NOMO-1 (cell line): ENCODE measurements around the gene TMEM106C.

Experiments used
- DNase-seq, 2 experiments: peaks; one replicate each; lab custom pipeline; 2025; ENCODE audit not compliant: unreplicated experiment in 2 of 2; lab: John Stamatoyannopoulos, UW

Gene TMEM106C

DNA sequence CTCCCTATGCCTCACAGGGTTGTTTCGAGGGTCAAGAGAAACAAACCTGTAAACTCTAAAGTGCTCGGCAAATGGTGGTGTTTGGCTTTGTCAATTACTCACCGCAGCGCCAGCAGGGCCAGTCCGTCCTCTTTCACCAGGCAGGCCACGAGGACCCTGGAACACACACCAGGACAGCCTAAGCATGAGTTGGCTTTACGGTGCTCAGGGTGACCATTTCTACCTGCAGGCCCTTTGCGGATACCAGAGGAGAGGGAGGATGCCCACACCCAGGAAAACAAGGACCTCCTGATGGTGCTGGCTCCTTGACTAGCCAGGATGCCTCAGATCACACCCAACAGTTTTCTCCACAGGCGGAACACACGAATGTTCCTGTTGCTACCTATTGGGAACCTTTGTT is 29.4 kb downstream of the TMEM106C start:
- no peak for DNase-seq

DNA sequence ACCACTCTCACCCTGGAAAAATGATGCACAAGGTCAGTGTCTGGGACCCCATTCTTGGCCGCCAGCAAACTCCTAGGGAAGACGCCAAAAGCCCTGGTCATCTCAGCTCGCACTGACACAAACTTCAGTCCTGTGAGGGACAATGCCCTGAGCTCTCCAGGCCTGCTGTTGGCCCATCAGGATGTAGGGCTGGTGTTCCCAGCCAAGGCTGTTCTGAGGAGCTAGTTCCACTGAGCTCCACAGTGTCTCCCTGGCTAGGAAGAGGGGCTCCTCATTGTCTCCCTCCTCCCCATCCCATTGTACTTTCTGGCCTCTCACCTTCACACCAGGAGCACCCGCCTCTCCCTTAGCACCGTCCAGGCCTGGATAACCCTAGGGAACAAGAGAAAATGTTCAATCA is 30.1 kb downstream of the TMEM106C start:
- no peak for DNase-seq

DNA sequence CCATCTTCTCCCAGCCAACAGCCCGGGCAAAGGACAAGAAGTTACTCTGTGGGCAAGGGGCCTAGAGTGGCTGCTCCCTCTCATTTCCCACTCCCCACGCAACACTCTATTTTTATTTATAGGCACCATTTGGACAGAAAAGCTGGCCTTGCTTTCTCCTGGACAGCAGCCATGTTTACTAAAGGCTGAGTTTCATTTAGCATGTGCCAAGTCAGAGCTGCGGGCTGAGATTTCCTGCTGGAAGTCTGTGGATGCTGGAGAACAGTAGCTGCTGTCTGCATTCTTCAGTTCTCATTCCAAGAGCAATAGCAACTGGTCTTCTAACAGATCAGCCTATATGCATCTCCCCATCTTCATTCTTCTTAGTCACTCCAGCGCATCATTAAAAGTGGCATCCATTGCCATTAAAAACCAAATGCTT is 32.6 kb downstream of the TMEM106C start:
- DNase-seq, result no peak

DNA sequence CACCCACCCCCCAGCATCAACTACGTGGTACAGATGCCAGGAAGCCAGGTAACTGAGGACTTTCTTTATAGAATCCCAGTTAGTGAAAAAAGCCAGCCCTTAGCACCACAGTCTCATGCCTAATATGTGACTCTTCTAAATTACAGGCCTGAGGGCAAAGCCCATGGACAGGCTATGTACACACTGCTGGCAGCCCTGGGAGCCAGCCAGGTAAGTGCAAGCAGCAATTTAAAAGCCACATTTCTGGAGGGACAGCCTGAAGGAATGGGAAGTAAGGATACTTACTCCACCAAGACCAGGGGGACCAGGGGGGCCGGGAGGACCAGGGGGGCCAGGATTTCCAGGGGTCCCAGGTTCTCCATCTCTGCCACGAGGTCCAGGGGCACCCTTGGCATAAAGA is 33.9 kb downstream of the TMEM106C start:
- no peak for DNase-seq

DNA sequence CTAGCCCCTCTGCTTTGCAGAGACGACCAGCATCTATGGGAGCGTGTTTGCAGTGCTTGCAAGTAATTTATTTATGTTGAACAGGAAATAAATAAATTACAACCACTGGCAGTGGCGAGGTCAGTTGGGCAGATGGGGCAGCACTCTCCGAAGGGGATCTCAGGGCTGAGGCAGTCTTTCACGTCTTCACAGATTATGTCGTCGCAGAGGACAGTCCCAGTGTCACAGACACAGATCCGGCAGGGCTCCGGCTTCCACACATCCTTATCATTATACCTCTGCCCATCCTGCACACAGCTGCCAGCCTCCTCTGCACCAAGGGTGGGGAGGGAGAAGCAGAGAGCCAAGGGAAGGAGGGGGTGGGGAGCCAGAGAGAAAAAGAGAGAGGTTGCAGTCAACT is 36.4 kb downstream of the TMEM106C start:
- no peak for DNase-seq

DNA sequence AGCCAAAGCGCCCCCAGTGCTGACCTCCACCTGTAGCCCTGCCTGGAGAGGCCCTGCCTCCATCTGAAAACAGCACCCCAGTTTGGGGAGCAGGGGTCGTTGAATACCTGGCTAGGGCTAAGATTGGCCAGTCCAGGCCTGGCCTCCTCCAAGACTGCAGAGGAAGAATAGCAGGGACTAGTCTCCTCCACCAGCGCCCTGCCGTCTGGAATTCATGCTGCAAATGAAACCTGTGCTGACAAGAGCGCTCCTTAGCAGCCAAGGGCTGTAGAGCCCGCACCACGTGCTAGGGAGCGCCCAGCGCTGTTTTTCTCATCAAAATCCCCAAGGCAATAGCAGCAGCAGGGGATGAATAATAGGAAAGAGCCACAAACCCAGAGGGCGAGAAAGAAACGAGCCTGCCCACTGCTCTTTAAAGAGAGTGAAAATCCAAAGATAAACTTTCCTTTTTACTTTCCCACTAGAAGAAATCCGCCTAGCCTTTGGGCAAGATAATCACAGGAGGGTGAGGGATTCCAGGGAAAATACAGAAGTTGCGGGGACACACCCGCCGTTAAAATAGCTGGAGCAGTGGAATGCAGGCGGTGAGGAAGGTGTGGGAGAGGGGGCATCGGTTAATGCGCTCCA is 37.6 kb downstream of the TMEM106C start:
- DNase-seq, result no peak

DNA sequence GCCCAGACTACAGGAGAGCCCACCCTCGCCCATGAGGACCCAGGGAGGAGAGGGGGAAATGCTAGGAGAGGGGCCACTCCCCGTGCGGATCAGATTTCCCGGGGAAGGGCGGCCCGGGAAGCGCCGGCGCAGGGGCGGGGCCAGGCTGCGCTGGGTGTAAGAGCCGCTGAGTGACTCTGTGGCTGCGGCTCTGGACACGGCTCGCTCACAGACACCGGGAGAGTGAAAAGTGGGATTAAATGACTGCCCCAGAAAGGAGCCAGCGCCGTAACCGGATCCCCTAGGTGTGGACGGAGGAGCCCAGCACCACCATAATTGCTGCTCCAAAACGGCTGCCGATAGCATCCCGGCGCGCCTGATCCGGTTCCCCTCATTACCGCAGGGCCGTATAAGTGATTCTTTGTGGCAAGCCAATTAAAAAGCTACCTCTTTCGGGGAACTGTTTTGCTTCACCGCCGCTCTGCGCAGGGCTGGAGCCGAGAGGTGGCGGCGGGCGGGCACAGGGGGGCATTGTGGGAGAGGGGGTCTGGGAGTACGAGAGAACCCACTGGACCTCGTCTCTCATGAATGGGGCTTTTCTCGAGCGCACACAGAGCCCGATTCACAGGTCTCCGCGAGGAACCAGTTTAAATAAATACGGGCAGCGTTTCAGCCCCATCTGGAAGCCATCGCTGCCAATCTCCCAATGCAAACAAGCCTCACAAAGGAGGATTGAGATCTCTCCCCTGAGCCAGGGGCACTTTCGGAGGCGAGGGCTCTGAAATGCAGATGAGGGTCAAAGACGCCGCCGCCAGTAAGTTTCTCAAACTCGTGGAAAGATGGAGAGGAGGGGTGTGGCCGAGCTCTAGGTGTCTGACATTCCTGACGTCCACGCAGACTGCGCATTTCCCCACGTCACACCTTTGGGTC is 38.4 kb downstream of the TMEM106C start:
- no peak for DNase-seq

DNA sequence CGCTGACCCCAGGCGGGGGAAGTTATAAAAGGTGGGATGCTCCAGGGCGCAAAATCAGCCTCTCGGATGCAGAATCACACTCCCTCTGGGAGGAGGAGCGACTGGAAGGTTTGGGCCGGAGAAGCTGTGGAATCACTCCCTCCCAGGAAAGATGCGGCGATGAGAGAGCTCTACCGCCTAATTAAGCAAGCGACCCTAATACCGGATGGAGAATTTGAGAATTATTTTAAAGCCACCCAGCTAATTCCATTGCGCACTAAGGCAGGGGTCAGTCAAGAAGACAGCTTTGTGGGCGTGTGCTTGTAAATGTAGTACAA is 39.0 kb downstream of the TMEM106C start:
- DNase-seq, result no peak

DNA sequence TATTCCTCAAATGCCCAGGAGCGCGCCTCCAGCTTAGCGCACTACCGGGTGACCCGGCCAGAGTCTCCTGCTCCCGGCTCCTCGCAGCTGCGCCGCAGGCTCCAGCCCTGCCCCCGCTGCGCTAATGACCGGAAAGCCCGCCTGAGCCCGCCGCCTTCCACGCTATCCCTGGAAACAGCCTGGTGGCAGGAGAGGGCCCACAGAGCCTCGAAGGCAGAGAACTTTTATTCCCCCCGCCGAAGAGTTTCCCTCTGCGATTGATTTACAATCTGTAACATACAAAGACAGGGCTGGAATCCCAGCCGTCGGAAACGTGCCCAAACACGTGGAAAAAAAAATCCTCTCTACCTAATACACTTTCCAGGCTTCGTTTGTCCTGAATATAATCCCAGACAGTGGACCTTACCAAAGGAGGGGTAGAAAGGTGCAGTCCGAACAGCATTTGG is 39.4 kb downstream of the TMEM106C start:
- no peak for DNase-seq

DNA sequence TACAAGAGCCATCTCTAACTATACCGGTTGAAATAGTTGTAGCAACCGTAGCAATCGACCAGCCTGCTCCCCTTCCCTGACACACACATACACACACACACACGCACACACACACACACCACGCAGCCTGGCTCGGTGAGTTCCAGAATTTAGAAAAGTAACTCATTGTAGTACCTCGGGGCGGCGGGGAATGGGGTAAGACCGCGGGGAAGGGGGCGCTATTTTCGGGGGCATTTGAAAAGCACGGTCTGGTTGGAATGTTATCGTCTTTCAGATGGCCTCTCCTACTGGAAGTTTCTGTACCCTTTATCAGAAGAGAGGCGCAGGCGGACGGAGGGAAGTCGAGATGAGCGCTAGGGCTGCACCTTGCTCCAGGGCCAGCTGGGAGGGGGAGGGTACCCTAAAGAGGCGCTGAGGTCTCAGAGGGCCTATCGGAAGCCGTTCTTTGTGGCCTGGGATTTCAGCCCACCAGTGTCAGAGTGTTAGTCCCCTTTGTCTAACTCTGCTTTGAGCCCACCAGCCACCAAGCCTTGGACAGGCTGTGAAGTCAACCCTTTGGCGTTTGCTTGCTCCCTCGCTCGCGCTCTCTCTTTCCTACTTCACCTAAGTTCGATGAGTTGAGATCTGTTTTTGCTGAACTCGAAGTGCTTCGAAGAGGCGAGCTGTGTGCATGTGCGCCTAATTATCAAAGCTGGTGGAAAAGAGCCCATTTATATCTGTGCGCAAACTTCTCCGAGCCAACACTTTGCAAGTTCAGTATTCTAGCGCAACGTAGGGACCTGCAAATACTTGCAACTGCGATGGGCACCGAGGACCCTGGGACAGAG is 40.0 kb downstream of the TMEM106C start:
- DNase-seq, result no peak

DNA sequence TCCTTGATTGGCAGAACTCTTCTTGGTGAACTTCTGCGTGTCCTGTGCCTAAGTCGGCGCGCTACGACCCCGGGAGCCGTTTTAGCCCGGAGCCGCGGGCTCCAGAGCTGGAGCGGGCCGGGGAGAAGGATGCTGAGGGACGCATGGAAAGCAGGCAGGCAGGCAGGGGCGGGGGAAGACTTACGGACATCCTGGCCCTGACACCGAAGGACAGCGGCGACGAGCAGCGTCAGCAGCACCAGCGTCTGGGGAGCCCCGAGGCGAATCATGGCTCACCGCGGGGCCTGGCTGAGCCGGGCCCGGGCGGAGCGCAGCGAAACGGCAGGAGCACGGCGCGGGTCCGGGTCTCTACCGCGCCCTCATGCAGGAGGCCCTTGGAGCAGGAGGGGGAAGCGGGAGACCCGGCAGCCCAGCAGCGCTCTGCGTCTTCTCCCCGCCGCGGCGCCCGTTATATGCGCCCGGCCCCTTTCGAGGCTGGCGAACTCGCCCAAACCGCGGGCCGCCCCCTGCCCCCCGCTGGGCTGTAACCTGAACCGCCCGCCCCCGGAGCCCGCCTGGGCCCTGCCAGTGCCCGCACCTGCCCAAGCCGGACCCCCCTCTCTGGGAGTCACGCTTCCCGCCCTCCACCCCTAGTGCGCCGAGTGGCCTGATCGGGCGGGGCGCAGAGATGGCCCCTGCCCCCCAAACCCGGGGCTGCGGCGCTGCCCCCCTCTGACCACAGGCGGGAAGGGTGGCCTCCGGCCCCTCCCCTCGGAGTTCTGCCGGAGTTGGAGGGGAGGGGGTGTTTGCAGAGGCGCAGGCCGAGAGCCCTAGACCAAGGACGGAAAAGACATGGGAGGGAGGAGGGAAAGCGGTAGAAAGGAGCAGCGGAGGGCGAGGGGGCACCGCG is 40.9 kb downstream of the TMEM106C start, which contains the start of gene COL2A1:
Gene COL2A1 (minus strand): TSS at position 424 of the 889 bp plus-strand sequence. CDS start 155 bp downstream, at position 269.
- no peak for DNase-seq

DNA sequence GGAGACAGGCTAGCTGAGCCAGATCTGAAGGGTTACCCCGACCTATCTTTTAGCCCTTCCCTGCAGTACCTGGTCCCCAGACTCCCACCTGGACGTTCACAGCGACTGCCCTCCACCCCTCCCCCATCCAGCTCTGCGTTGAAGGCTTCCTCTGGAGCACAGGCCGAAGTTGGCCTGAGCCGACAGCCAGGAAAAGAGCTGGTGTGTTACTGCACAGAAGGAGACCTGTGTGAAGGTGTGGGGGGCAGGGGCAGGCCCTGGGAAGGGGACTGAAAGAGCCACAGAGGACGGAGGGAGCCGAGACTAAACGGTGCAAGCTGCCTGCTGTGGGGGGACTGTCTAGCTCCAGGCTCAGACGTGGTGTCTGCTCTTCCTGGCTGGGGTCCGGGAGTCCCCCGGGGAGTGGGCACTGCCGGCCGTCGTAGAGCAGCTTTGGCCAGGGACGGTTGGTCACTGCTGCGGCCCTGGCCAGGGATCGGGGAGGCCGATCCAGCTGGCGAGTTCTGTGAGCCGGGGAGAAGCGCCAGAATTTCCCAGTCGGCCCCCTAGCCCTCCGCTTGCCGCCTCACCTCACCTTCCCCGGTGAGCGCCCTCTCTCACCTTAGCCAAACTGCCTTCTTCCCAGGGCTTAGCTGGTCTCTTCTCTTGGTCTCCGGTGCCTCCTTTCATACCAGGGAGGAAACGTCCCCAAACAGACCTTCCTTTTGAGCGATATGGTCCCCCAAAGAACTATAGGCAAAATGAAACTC is 41.8 kb downstream of the TMEM106C start:
- DNase-seq, result no peak

DNA sequence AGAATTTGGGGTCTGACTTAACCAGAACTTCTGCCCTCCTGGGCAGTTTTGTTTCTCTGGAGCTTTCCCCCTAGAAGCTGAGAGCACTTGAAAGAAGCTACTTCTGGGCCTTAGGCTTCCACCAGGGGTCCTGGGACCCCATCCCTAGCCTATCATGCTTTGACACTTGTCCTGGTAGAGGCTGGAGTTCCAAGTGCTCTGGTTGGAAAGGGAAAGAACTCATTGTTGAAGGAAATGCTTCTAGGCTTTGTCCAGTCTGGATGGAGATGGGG is 42.3 kb downstream of the TMEM106C start:
- no peak for DNase-seq

DNA sequence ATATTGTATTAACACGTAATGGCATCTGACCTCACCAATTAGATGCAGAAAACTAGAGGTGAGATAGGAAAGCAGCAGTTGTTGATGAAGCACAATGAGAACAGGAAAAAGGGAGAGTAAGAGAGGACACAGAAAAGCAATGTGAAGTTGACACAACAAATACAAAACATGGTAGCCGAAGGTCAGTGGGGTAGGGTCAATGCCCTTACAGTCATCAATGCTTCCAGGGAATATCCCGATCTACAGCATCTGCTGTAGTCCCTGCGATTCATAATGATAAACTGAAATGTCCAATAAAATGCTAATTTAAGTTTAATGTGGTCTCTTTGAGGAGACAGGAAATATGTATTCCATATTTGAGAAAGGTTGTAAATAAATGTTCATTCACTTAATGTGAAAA is 43.8 kb downstream of the TMEM106C start:
- DNase-seq, result no peak

DNA sequence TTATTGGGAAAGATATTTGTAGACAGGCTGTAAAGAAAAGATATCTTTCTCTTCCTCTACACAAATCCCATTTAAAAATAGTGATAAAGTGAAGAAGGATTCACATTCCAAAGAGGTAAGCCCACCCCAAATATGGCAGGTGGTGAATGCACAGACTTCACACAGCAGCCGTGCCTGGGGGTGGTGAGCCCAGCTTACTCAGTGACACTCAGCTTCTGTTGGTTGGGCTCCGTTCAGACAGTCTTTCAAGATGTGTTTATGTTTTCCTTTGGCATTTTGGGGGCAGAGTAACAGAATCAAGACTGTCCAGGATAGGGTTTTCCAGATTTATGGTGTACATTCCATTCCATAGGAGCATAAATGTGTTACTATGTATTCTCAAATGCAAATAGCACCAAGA is 45.0 kb downstream of the TMEM106C start:
- no peak for DNase-seq

DNA sequence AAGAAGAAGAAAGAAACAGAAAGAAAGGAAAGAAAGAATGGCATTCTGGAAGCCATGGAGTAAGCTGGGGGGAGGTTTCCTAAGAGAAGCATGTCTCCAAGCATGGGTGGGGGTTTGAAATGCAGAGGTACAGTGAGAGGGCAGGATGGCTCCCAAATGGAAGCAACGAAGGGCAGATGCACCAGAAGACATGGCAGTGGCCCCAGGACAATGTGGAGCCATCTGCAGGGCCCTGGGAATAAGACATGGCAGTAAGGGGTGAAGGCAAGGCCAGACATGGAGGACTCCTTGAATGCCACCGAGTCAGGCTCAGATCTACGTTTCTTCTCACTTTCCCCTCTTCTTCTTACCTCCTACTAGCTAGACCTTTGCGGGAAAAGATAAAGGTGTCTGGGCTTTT is 45.6 kb downstream of the TMEM106C start:
- DNase-seq, result no peak

DNA sequence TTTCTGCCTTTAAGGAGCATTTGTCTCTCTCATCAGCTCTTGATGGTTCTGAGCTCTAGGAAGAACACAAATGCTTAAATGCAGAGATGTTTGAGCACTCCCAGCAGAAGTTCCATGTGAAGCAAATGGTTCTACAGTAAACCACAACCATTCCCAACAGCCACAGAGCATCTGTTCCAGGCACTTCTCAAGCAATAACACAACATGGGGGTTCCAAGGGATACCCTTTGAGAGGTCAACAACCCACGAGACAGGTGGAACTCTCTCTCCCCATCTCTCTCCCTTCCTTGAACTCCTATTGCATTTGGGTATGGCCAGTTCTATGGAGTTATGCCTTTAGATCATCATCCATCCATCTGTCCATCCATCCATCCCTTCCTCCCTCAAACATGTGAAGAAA is 46.1 kb downstream of the TMEM106C start:
- no peak for DNase-seq

DNA sequence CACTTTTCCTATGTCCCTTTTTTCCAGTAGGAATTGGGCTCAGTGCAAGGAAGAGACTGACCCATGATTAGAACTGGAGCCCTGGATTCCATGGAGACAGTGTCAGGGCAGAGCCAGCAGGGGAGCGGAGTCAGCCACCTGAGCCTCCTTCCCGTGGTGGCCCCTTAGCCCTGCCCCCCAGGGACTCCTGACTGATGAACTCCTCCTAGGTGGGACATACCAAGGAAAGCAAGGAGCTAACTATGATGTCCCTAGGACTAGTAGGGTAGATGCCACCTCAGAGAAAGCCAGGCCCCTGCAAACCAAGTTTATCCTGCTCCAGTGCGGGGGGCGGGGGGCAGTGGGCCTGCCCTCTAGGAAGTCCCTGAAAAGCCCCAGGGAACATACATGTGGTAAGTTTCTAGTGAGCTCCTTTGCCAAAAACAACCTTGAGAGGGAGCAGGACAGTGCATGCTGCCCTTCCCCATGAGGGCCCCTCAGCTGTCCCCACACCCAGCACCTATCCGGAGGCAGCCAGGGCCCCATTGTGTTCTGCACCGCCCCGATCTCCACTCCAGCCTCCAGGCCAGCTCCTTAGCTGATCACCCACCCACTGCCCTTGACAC is 47.1 kb downstream of the TMEM106C start:
- DNase-seq, result no peak

DNA sequence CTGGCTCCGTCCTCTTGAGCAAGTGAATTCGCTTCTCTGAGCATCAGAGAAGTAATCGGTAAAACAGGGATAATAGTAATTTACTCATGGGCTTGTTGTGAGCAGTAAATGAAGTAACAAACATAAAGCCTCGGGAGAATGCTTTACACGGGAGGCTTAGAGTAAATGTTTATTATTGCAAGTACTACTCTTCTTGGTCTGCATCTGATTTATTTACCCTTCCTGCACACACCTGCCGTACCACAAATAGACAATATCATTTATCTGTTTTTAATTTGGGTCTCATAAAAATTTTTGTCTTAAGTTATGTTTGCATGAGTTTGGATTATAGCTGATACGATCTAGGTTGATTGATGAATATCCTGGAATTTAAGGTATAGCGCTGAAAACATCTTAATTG is 48.7 kb downstream of the TMEM106C start:
- DNase-seq, result no peak

DNA sequence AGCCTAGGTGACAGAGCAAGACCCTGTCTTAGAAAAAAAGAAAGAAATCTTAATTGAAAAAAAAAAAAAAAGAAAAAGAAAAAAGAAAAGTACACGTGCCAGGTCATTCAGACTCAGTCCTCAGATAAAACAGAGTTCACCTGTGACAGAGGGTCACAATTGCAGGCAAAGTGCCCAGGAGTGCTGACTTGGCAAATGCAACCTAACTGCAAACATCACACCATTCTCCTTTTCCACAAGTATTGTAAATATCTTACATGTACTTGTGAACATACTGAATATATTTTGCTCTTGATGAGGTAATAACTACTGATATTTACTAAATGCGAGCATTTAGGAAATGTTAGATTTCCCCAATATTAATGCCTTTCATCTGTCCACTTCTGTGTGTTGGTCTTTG is 49.9 kb downstream of the TMEM106C start:
- no peak for DNase-seq
